HG03521 (cell line): ENCODE measurements around the gene HHLA2.

Source experiments
- ATAC-seq: cut with Tn5 transposase; IDR thresholded peaks from one replicate; pipeline ENCODE4 v1.9.1; 2021; ENCODE audit warnings: mild to moderate bottlenecking, moderate library complexity; ENCODE audit not compliant: unreplicated experiment

Gene HHLA2

DNA sequence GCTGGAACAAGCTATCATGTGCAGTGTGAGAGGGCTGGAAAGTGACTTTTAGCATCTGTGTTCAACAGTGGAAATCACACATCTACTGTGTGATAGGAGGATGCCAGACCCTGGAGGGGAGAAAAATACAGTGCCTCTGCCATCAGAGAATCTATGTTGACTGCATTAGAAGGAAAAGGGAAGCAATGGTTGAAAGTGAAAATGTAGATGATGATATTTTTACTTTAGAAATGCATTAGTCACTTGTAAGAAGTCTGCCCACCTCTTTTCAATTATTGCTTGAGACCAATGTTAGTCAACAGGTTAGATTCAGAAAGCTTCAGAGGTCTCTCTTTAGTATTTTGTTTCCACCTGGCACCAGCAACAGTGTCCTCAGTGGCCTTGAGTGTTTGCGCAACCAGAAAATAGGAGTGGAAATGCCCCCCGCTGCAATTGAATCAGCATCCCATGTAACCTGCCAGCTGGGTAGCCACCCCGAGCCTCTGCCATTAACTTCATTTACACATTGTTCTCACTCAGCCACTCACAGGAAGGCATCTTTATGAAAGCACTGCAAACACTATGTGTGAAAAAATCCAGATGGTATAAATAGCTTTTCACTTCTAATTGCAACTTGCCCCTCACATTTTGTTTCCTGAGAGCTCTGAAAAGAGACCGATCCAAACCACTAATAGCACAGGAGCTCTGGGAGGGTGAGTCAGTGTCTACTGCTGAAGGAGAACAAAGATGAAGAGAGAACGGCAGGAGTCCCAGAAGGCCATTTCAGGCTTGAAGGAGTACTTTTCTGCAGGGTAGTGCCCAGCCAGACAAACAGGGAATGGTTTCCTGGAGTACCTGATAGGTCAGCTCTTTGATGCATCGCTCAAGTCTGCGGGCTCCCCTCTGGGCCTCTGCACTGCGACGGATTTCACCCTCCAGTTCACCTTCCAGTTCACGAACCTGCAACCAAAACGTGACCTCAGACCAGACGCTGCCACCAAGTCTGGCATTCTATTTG lies 92.1 kb downstream of the HHLA2 start:
- peak; percentile 49 for ATAC-seq

- no peak for ATAC-seq
These were observed 93.0 kb downstream of the HHLA2 start for GRCh38 chr3:108389372-108389771.

GRCh38 chr3:108391917-108392593 lies 95.7 kb downstream of the HHLA2 start:
- ATAC-seq: no peak

DNA sequence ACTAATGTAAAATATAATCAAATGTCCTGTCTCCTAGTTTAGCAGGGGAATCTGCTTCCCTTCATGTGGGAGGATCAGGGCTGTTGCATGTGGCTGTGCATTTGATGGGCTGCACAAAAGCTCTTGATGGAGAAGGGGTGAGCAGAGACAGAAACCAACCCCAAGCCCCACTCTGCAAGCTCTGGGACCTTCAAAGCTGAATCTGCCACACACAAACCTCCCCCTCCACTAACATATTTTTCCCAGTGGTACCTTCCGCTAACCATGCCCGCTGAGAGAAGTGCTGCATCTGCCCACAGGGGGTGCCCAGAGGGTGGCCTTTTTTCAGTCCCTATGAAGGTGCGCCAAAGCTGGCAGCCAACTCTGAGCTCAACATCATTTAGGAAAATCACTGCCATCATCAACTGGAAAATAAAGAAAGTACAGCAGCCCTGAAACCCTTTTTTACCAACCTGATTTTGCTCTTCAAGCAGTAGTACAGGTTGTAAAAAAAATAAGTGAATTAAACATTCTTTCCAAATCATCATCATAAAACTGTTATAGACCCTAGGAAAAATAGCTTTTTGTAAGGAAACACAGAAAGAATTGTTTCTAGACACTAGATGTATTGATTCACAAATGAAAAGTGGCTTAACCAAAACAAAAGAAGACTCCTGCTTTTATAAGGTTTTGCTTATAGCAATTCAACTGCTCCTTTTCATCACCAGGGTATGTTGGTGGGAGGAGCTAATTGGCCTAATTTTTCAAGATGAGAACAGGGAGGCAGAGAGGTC lies 97.0 kb downstream of the HHLA2 start:
- no peak for ATAC-seq

DNA sequence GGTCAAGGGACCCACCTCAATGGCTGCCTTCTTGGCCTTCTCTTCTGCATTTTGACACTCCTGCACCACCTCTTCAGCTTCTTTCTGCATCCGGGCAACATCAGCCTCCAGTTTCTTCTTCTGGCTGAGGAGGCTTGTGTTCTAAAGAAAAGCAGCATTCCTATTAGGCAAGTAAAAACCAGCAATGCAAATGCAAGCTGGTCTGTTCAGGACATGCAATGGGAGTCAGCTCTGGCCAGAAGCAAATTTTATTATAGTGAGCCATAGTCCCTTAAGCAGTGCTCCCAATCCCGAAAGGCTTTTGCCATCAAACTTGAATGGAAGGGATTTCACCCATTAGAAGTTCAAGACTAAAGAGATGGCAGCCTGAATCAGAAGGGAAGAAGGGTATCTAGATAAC lies 97.7 kb downstream of the HHLA2 start:
- ATAC-seq: no peak

DNA sequence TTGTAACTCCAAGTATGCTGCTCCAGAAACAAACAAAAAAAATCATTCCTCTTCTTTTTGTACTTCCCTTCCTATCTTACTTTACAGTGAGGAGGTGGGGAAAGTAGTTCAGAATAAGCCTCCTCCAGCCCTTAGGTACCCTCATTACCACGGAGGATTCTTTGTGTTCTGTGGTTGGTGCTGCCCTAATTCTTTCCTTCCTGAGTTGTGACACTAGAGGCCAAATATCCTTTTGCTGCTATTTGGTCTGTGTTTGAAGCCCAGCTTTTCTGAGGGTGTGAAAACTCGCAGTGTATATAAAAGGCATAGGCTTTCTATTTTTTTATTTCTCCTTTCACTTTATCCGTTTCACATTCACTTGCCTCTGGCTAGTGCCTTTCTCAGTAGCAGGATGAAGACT lies 98.2 kb downstream of the HHLA2 start:
- no peak for ATAC-seq

GRCh38 chr3:108396336-108396735 lies 100.0 kb downstream of the HHLA2 start:
- ATAC-seq: no peak

- ATAC-seq: no peak
These were observed 102.2 kb downstream of the HHLA2 start for GRCh38 chr3:108398510-108398909.

DNA sequence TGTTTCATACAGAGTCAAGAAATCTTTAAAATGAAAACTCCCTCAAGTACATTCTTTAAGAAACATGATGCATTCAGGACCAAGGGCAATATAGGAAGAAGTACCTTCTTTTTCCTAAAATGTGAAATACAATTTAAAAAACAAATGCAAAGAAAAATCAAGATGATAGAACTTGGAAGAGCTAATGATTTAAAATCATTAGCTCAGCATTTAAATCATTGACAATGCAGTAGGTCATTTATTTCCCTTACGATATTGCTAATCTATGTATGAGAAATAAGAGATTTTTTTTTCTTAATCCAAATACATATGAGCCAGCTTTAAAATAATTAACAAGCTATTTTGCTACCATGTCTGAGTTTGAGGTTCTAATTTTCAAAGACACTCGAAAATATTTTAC lies 105.5 kb downstream of the HHLA2 start:
- ATAC-seq: no peak

DNA sequence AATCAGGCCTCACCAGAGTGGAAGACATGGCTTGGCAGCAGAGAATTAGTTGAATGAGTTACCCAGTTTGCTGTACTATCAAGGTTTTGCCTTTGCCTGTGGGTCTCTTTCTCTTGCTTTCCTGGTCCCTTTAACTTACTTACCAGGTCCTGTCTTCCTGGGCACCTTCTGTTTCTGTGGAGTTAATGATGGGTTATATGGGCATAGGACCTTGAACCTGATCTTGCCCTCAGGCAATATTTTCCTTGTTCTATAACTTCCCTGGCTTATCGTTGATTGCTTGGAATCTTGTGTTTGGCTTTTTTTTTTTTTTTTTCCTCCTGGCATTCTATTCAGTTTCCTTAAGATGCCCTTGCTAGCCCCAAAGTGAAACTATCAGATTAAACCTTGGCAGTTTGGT lies 106.8 kb downstream of the HHLA2 start:
- no peak for ATAC-seq

- no peak for ATAC-seq
These were observed 107.5 kb downstream of the HHLA2 start for GRCh38 chr3:108403686-108404345.

- ATAC-seq: no peak
These were observed 108.0 kb downstream of the HHLA2 start for GRCh38 chr3:108404368-108404767.

- no peak for ATAC-seq
These were observed 109.8 kb downstream of the HHLA2 start for GRCh38 chr3:108406063-108406660.

DNA sequence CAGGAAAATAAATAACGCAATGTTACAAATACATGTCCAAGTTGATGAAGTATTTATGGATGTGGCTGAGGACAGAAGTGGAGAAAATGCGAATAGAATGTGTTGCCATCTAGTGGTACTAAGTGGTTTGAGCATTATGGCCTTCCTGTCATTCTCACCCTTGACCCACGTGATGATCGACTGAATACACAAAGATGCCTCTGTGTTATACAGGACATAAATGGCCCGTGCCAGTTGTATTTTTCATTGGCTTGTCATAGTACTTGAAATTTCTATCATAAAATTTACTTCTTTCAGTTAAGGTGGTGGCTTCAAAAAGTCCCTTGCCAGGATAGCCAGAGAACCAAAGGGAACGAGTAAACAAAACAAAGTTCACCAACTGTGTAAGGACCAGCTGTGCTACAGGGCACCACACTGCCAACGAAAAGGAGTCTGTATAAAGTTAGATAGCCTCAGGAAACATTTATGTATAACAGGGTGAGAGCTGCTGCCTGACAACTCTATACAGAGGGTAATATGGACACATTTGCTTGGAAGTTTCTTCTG lies 110.4 kb downstream of the HHLA2 start:
- peak; percentile 93 for ATAC-seq

DNA sequence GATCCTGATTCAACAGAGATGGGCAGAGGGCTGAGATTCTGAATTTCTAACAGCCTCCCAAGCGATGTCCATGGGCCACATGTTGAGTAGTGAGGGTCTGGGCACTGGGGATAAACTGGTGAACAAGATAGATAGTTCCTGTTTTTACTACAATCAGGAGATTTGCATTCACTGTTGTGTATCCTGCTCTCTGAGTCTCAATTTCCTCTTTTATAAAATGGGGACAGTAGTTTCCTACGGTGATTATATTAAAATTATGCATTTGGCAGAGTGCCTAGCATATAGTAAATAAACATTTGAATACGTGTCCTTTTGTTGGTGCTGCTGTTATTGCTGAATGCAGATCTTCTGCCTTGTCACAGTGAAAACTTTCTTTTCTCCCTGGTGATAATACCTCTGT lies 111.5 kb downstream of the HHLA2 start:
- no peak for ATAC-seq

- no peak for ATAC-seq
These were observed 112.8 kb downstream of the HHLA2 start for GRCh38 chr3:108408883-108409799.

DNA sequence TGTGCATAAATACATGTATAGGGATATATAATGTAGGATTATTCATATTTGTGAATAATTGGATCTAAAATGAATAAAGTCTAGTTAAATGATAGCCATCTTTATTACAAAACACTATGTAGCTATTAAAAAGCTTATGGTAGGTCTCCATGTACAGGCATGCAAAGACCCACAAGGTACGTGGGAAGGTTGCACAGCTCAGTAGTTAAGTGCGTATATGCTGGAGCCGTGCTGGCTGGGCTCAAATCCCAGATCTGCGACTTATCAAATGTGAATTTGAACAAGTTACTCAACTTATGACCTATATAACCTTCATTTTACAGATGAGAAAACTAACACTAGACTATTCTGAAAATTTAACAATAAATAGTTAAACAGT lies 113.4 kb downstream of the HHLA2 start:
- ATAC-seq: no peak

- ATAC-seq: no peak
These were observed 114.2 kb downstream of the HHLA2 start for GRCh38 chr3:108410531-108410984.

DNA sequence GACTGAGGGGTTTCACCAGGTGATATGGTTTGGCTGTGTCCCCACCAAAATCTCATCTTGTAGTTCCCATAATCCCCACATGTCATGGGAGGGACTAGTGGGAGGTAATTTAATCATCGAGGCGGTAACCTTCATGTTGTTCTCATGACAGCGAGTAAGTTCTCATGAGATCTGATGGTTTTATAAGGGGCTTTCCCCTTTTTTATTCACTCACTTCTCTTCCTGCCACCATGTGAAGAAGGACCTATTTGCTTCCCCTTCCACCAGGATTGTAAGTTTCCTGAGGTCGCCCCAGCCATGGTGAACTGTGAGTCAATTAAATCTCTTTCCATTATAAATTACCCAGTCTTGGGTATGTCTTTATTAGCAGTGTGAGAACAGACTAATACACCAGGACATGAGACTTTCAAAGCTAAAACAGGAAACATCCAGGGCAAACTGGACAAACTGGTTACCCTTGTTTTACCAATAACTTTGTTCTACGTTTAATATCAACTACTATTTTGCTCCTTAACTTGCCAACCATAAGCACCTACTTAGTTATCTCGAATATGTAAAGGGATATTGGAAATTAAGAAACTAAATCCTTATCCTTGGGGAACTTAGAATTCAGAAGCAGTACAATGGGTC lies 115.9 kb downstream of the HHLA2 start:
- ATAC-seq: no peak
